GM18873 (cell line): ENCODE data around the gene CEP295NL.

Experiments used
- ATAC-seq: cut with Tn5 transposase; IDR thresholded peaks from one replicate; pipeline ENCODE4 v1.9.1; 2021; ENCODE audit warnings: mild to moderate bottlenecking, moderate library complexity, moderate number of reproducible peaks; ENCODE audit not compliant: unreplicated experiment, low FRiP score

Gene CEP295NL

DNA sequence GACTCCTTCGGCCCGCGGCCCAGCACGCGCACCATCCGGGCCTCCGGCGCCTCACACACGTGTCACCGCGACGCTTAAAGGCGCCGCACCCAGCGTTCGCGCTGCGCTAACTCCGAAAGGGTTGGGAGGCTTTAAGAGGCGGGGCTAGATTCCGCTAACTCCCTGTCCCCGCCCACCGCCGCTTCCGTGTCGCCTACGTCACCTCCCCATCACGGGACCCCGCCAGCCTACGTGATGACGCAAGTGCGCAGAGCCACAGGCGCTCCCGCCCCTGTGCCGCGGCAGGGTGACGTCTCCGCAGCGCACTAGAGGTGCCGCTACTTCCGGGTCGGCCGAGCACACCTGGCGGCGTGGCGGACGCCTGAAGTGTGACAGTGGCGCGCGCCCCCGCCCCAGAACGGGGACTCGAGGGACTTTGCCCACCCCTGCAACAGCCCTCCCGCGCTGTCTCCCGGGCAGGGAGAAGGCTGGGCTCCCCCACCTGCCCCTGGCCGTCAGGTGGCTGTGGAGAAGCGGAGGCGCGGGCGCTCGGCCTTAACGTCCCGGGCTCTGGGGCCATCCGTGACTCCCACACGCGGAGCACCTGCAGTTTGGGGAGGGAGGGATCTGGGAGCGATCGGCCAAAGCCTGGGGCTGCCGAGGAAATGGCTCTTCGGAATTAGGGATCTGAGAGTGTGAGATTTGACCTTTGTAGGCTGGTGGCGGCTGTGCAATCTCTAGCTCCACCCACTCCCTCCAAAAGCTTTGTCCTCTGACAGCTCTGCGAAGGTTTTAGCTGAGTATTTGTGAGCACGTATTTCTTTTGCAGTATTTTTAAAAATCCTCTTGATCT is 62.0 kb downstream of the CEP295NL start, which contains the start of gene USP36:
Gene USP36 (minus strand): TSS at position 35 of the 832 bp plus-strand sequence. CDS start 4,451 bp downstream, outside the sequence.
- peak; percentile 84 for ATAC-seq
